ENCODE measurements around the gene SRPK2.

DNA sequence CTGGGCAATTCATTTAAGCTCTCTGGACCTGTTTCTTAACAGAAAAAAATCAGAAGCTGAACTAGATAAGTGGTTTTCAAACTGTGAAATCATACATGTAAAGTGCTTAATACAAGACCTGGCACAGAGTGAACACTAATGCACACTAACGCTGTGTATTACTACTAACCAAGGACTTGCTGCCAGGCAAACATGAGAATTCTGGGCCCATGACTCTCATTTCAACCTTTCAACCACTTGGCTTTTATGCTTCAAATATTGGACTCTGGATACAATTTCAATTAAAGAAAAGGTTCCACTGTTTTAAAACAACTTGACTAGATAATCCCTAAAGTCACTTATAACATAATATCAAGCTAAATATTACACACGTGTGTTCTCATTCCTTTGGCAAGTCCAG is 73.4 kb downstream of the SRPK2 start:
- TF ChIP-seq POLR2A (IDR thresholded peaks at IDR 0.05) (no peak), CTCF (IDR thresholded peaks at IDR 0.05) (no peak), POLR2AphosphoS5 (IDR thresholded peaks at IDR 0.05) (no peak)

Data from prostate gland (tissue), 2 donors.